SU-DHL-6 (cell line): ENCODE measurements around the gene PPM1B.

Source experiments
- H2AFZ ChIP-seq: fragments of 200-600 bp; sonication (generic); 2 replicates; pipeline ENCODE4 v1.6.1; 2014; ENCODE audit warnings: low read depth, mild to moderate bottlenecking, moderate library complexity, mixed read lengths, antibody characterized with exemption, low read length; ENCODE audit not compliant: severe bottlenecking
- H3F3A ChIP-seq: fragments of 200-600 bp; shearing (Covaris generic); 2 replicates; pipeline ENCODE4 v1.6.0; 2016; ENCODE audit warnings: antibody characterized with exemption, mild to moderate bottlenecking; ENCODE audit not compliant: insufficient read depth
- H3K27ac ChIP-seq: fragments of 200-600 bp; sonication (generic); 2 replicates; pipeline ENCODE4 v1.5.1; 2016; ENCODE audit warnings: low read depth, mild to moderate bottlenecking, low read length, moderate library complexity, mixed read lengths
- H3K27me3 ChIP-seq: fragments of 200-600 bp; sonication (generic), shearing (Covaris generic); 2 replicates; pipeline ENCODE4 v1.6.0; 2014; ENCODE audit warnings: mild to moderate bottlenecking, low read length
- H3K36me3 ChIP-seq: fragments of 200-600 bp; sonication (generic); 2 replicates; pipeline ENCODE4 v1.6.1; 2014; ENCODE audit warnings: mild to moderate bottlenecking, low read length, mixed read lengths
- H3K4me2 ChIP-seq: fragments of 300-600, 200-600 bp; shearing (Covaris generic), sonication (generic); 2 replicates; pipeline ENCODE4 v1.6.0; 2014; ENCODE audit warnings: low read length, low read depth, mild to moderate bottlenecking; ENCODE audit not compliant: poor library complexity, severe bottlenecking
- H3K4me3 ChIP-seq: fragments of 200-600 bp; sonication (generic); 2 replicates; pipeline ENCODE4 v1.5.1; 2014; ENCODE audit warnings: antibody characterized with exemption, low read length, mild to moderate bottlenecking, mixed read lengths; ENCODE audit not compliant: insufficient read depth, poor library complexity, severe bottlenecking
- H3K79me2 ChIP-seq: fragments of 200-600 bp; sonication (generic); 2 replicates; pipeline ENCODE4 v1.6.1; 2014; ENCODE audit warnings: mild to moderate bottlenecking, low read length, moderate library complexity; ENCODE audit not compliant: insufficient read depth
- H3K9ac ChIP-seq: fragments of 200-600 bp; sonication (generic); 2 replicates; pipeline ENCODE4 v1.7.0; 2014; ENCODE audit warnings: mild to moderate bottlenecking, low read length
- H3K9me2 ChIP-seq: fragments of 200-600 bp; sonication (generic); replicated peaks from 2 replicates; pipeline ENCODE4 v1.6.1; 2014; ENCODE audit warnings: low read length; ENCODE audit not compliant: insufficient read depth
- H3K9me3 ChIP-seq: fragments of 200-600 bp; sonication (generic); 2 replicates; pipeline ENCODE4 v1.6.1; 2014; ENCODE audit warnings: low read length, mixed read lengths; ENCODE audit not compliant: insufficient read depth
- H4K20me1 ChIP-seq: fragments of 200-600 bp; sonication (generic); 2 replicates; pipeline ENCODE4 v1.6.1; 2014; ENCODE audit warnings: low read depth, mild to moderate bottlenecking, antibody characterized with exemption, low read length, moderate library complexity, mixed read lengths
- EZH2phosphoT487 ChIP-seq: fragments of 200-600 bp; sonication (generic), shearing (Covaris generic); conservative IDR thresholded peaks from 2 replicates; pipeline ENCODE4 v1.6.1; 2018; ENCODE audit warnings: mild to moderate bottlenecking, antibody characterized with exemption, low read length, moderate library complexity, mixed read lengths
- TF ChIP-seq, protein P1 (sequence below): fragments of 200-600 bp; sonication (generic); IDR thresholded peaks from one replicate; pipeline ENCODE4 v1.5.1; 2017; ENCODE audit warnings: antibody characterized with exemption, mild to moderate bottlenecking, low read length, moderate library complexity; ENCODE audit not compliant: insufficient read depth, poor library complexity, severe bottlenecking

The PPM1B gene

GRCh38 chr2:44167908-44168680 lies 581 bp upstream of the PPM1B start:
- Histone ChIP-seq H3K27me3 (no peaks in the 10 kb centered on the region), H3K4me3 (peak overlapping the region; percentile 48), H3K4me2 (peak overlapping the region; percentile 52), H3K9ac (peak overlapping the region; percentile 47), H3K9me2 (no peaks in the 10 kb centered on the region), H3K9me3 (no peaks in the 10 kb centered on the region), H2AFZ (peak overlapping the region; percentile 39), H3K36me3 (no peaks in the 10 kb centered on the region), H3K79me2 (peaks cover 43% of the 10 kb centered on the region), H4K20me1 (peaks cover 23% of the 10 kb centered on the region; the same call in 1 of the 2 replicates), H3F3A (0 out of 2 replicates have a peak, but pooled peaks cover 3% of the 10 kb centered on the region), H3K27ac (peak overlapping the region; percentile 80)
- TF ChIP-seq, protein P1, sequence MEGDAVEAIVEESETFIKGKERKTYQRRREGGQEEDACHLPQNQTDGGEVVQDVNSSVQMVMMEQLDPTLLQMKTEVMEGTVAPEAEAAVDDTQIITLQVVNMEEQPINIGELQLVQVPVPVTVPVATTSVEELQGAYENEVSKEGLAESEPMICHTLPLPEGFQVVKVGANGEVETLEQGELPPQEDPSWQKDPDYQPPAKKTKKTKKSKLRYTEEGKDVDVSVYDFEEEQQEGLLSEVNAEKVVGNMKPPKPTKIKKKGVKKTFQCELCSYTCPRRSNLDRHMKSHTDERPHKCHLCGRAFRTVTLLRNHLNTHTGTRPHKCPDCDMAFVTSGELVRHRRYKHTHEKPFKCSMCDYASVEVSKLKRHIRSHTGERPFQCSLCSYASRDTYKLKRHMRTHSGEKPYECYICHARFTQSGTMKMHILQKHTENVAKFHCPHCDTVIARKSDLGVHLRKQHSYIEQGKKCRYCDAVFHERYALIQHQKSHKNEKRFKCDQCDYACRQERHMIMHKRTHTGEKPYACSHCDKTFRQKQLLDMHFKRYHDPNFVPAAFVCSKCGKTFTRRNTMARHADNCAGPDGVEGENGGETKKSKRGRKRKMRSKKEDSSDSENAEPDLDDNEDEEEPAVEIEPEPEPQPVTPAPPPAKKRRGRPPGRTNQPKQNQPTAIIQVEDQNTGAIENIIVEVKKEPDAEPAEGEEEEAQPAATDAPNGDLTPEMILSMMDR, result no peak
- TF ChIP-seq EZH2phosphoT487, result no peak

DNA sequence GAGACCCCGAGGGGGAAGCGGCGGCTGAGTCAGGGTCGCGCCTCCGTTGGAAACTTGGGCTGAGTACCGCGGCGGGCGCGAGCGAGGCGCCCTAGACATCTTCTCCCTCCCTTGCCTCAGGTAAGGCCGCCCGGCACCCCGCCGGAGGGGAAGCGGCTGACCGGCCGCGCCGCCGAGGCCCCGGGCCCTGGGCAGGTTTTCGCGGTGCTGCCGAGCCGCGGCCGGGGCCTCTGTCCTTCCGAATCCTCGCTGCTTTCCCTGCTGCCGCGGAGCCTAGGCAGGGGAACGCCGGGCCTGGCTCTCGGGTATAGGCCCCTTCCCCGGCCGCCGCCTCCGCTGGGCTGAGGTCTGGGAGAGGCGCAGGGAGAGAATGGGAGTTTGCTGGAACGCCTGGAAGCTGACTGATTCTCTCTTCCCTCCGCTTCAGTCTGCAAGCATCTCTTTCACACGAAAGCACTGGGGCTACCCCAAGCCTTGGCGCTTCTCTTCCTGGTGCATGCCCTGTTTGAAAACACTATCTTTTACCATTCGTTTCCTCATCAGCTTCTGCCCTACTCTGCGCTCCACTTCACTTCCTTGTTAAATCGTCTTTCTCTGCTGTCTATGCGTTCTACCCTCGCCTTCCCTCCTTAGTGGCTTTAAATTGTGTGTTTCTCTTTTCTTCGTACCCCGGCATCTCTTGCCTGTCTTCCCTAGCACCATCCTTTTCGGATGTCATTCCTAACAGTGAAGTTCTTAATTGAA lies 652 bp downstream of the PPM1B start:
- peaks cover 23% of the 10 kb centered on the region; the same call in 1 of the 2 replicates for H4K20me1 ChIP-seq
- peaks cover 55% of the 10 kb centered on the region for H3K79me2 ChIP-seq
- H2AFZ ChIP-seq, result peak overlapping the region; percentile 63

GRCh38 chr2:44170311-44170717 lies 1.6 kb downstream of the PPM1B start:
- Histone ChIP-seq H3K36me3 (no peaks in the 10 kb centered on the region), H3K9me2 (no peaks in the 10 kb centered on the region), H3K9me3 (no peaks in the 10 kb centered on the region), H3K79me2 (peaks cover 65% of the 10 kb centered on the region), H3F3A (peaks cover 8% of the 10 kb centered on the region; the same call in 1 of the 2 replicates), H4K20me1 (peaks cover 23% of the 10 kb centered on the region; the same call in 1 of the 2 replicates), H3K4me2 (peak overlapping the region; percentile 98), H3K27ac (no peak overlapping the region), H3K4me3 (peak overlapping the region; percentile 95), H3K9ac (peak overlapping the region; percentile 95), H2AFZ (no peak overlapping the region), H3K27me3 (no peaks in the 10 kb centered on the region)
- TF ChIP-seq EZH2phosphoT487, result no peak
- TF ChIP-seq, protein P1, result no peak

More for the DNA sequence above, 652 bp downstream of the PPM1B start:
- Histone ChIP-seq H3K36me3 (no peaks in the 10 kb centered on the region), H3K9ac (peak overlapping the region; percentile 95), H3K27ac (peak overlapping the region; percentile 81), H3K4me3 (peak overlapping the region; percentile 95), H3K27me3 (no peaks in the 10 kb centered on the region), H3F3A (peaks cover 7% of the 10 kb centered on the region; the same call in 1 of the 2 replicates), H3K9me3 (no peaks in the 10 kb centered on the region), H3K9me2 (no peaks in the 10 kb centered on the region), H3K4me2 (peak overlapping the region; percentile 98)
- TF ChIP-seq, protein P1, result no peak
- no peak for TF ChIP-seq EZH2phosphoT487
